ENCODE results near the gene SLMAP. TPM values are rescaled to one million over a fixed set of nuclear protein-coding genes. Genes with fewer than 3 reads are reported as not detected.

Gene SLMAP
- total and polyA plus RNA-seq, 2 donors from 2014 or later = 22.0 to 86.1 TPM

DNA sequence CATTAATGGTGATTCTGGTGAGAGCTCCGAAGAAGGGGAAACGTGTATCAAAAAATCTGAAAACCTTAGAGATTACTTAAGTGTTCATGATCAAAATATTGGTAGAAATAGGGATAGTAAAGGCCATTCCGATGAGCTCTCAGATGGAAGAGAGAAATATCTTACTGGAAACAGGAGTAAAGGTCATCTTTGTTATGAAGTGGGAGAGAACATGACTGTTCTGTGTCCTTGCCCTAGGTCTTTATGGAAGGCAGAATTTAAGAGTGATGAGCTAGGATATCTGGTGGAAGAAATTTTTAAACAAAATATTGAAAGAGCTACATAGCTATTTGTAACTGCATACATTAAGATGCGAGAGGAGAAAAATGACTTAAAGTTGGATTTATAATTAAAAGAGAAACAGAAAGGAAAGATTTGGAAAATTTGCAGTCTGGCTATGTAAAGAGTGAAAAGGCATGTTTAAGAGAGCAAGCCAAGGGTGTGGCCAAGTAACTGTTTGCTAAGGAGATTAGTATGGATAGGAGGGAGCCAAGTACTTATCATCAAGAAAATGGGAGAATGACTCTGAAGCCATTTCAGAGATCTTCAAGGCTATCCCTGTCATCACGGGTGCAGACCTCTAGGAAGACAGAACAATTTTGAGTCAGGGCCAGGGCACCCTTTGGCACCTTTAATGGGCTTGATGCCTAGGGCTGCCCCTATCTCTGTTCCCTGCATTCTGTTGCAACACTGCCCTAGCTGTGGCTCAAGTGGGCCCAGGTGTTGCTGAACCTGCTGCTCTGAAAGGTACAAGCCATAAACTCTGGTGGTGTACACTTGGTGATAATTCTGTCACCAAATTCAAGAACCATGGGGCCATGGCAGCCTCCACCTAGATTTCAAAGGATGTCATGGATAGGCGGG is 27.3 kb downstream of the SLMAP start:
- H3K27ac ChIP-seq (ENCODE audit: low read depth in 2 of 2, low read length in 2 of 2) = no peak overlapping the region
- FAIRE-seq = no peak

DNA sequence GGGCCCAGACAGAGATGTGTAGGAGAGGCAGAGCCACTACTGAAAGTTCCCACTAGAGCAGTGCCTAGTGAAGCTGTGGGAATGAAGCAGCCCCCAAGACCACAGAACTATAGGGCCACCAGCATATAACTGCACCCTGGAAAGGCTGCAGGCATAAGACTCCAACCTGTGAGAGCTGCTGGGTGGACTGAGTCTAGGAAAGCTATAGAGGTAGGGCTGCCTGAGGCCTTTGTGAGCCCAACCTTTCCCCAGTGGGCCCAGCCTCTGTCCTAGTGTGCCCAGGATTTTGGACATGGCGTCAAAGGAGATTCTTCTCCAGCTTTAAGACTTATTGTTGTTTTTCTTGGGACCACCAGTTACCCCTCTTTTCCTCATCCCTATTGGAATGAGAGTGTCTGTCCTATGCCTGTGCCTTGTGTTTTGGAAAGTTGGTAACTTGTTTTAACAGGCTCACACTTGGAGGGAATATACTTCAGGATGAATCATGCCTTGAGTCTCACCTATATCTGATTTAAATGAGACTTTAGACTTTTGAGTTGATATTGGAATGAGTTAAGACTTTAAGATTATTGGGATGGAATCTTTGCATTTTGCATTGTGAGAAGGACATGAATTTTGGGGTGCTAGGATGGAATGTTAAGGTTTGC is 28.1 kb downstream of the SLMAP start:
- H3K9me3 ChIP-seq (ENCODE audit: control insufficient read depth in 2 of 3, insufficient read depth in 1 of 3, low read length in 3 of 3) = no peaks in the 10 kb centered on the region
- no peaks in the 10 kb centered on the region for H3K36me3 ChIP-seq (ENCODE audit: control insufficient read depth in 2 of 3, insufficient read depth in 3 of 3, low read length in 3 of 3)
- TF ChIP-seq, protein P1, sequence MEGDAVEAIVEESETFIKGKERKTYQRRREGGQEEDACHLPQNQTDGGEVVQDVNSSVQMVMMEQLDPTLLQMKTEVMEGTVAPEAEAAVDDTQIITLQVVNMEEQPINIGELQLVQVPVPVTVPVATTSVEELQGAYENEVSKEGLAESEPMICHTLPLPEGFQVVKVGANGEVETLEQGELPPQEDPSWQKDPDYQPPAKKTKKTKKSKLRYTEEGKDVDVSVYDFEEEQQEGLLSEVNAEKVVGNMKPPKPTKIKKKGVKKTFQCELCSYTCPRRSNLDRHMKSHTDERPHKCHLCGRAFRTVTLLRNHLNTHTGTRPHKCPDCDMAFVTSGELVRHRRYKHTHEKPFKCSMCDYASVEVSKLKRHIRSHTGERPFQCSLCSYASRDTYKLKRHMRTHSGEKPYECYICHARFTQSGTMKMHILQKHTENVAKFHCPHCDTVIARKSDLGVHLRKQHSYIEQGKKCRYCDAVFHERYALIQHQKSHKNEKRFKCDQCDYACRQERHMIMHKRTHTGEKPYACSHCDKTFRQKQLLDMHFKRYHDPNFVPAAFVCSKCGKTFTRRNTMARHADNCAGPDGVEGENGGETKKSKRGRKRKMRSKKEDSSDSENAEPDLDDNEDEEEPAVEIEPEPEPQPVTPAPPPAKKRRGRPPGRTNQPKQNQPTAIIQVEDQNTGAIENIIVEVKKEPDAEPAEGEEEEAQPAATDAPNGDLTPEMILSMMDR (IDR thresholded peaks at IDR 0.05; ENCODE audit: borderline replicate concordance, extremely low read depth, insufficient read depth) = no peak
- FAIRE-seq (no peak), DNase-seq (no peak)
- intact Hi-C loops (cut with DNase I) = no loop called here
- H3K27ac ChIP-seq (ENCODE audit: low read depth in 2 of 2, low read length in 2 of 2) = no peak overlapping the region
- H3K9ac ChIP-seq (ENCODE audit: low read length in 3 of 3) = no peak overlapping the region
- peaks cover 0 to 4% (median 0%) of the 10 kb centered on the region in 3 donors for H3K4me1 ChIP-seq (ENCODE audit: control insufficient read depth in 2 of 3, insufficient read depth in 2 of 3, low read depth in 1 of 3, low read length in 3 of 3)
- no peaks in the 10 kb centered on the region for H3K27me3 ChIP-seq (ENCODE audit: control insufficient read depth, insufficient read depth, low read length)
- H3K4me3 ChIP-seq (ENCODE audit: low read length in 3 of 3) = no peak overlapping the region

More for the DNA sequence above, 27.3 kb downstream of the SLMAP start:
- peaks cover 0 to 4% (median 0%) of the 10 kb centered on the region in 3 donors for H3K4me1 ChIP-seq (ENCODE audit: control insufficient read depth in 2 of 3, insufficient read depth in 2 of 3, low read depth in 1 of 3, low read length in 3 of 3)
- no peak overlapping the region for H3K9ac ChIP-seq (ENCODE audit: low read length in 3 of 3)
- no peak for DNase-seq
- H3K36me3 ChIP-seq (ENCODE audit: control insufficient read depth in 2 of 3, insufficient read depth in 3 of 3, low read length in 3 of 3) = no peaks in the 10 kb centered on the region
- no peaks in the 10 kb centered on the region for H3K9me3 ChIP-seq (ENCODE audit: control insufficient read depth in 2 of 3, insufficient read depth in 1 of 3, low read length in 3 of 3)
- intact Hi-C loops (cut with DNase I) = no loop called here
- no peak overlapping the region for H3K4me3 ChIP-seq (ENCODE audit: low read length in 3 of 3)
- H3K27me3 ChIP-seq (ENCODE audit: control insufficient read depth, insufficient read depth, low read length) = no peaks in the 10 kb centered on the region
- TF ChIP-seq, protein P1 (IDR thresholded peaks at IDR 0.05; ENCODE audit: borderline replicate concordance, extremely low read depth, insufficient read depth) = no peak

DNA sequence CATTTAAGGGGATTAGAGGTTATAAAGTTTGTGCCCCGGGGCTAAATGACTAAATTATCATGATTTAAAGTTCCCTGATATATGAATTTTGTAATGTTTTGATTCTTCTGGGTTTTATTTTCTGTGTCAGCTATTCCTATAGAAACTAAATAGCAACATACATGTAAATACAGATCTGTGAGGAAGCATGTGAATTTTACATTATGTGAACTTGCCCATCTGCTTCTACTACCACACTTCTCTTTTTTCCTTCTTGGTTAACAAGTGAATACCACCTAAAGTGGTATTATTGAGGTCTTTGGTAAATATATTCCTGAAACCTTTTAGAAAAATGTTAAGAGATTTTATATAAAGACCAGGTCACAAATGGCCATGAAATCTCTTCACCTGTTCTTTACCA is 29.3 kb downstream of the SLMAP start:
- Histone ChIP-seq H3K9me3 (ENCODE audit: control insufficient read depth in 2 of 3, insufficient read depth in 1 of 3, low read length in 3 of 3) (no peaks in the 10 kb centered on the region), H3K4me1 (ENCODE audit: control insufficient read depth in 2 of 3, insufficient read depth in 2 of 3, low read depth in 1 of 3, low read length in 3 of 3) (peaks cover 0 to 4% (median 0%) of the 10 kb centered on the region in 3 donors), H3K27me3 (ENCODE audit: control insufficient read depth, insufficient read depth, low read length) (no peaks in the 10 kb centered on the region), H3K9ac (ENCODE audit: low read length in 3 of 3) (no peak overlapping the region), H3K4me3 (ENCODE audit: low read length in 3 of 3) (no peak overlapping the region), H3K27ac (ENCODE audit: low read depth in 2 of 2, low read length in 2 of 2) (no peak overlapping the region), H3K36me3 (ENCODE audit: control insufficient read depth in 2 of 3, insufficient read depth in 3 of 3, low read length in 3 of 3) (no peaks in the 10 kb centered on the region)
- DNase-seq (no peak), FAIRE-seq (no peak)
- TF ChIP-seq, protein P1 (IDR thresholded peaks at IDR 0.05; ENCODE audit: borderline replicate concordance, extremely low read depth, insufficient read depth) = no peak
- intact Hi-C loops (cut with DNase I) = no loop called here

All from kidney (tissue), 14 donors.